Measurements from ENCODE around the gene KCNQ5. TPM values are rescaled to one million over a fixed set of nuclear protein-coding genes. Genes with fewer than 3 reads are reported as not detected.

KCNQ5 gene
- total RNA-seq, 1 experiment from 2014 or later, result 0.07 TPM

- Histone ChIP-seq H3K79me2 (ENCODE audit: insufficient read depth, low read length) (no peaks in the 10 kb centered on the region), H4K91ac (ENCODE audit: insufficient read length, low read depth, low read length) (no peak overlapping the region), H3K18ac (ENCODE audit: insufficient read length, low read depth, low read length) (no peak overlapping the region), H4K8ac (replicated peaks; ENCODE audit: insufficient read length, low read depth, low read length) (no peak overlapping the region), H4K20me1 (ENCODE audit: control insufficient read depth, insufficient read depth, insufficient read length) (no peaks in the 10 kb centered on the region), H3K9ac (ENCODE audit: extremely low read depth, insufficient read length, low read length) (no peak overlapping the region), H2BK12ac (ENCODE audit: insufficient read length, low read depth, low read length) (no peak overlapping the region), H3K9me3 (ENCODE audit: control insufficient read depth, low read depth, low read length) (no peaks in the 10 kb centered on the region), H2BK20ac (ENCODE audit: low read depth, low read length, poor library complexity, severe bottlenecking) (no peak overlapping the region), H2BK120ac (ENCODE audit: low read depth, low read length, poor library complexity, severe bottlenecking) (no peak overlapping the region), H3K14ac (ENCODE audit: insufficient read depth, low read length) (no peak overlapping the region), H3K4ac (ENCODE audit: low read depth, low read length) (no peak overlapping the region), H3K23ac (ENCODE audit: insufficient read length, low read depth, low read length) (no peak overlapping the region), H3K27ac (ENCODE audit: insufficient read length, low read depth, low read length) (no peak overlapping the region), H3K4me1 (ENCODE audit: insufficient read depth, low read length) (no peaks in the 10 kb centered on the region), H3T11ph (ENCODE audit: low read length) (no peak overlapping the region), H3K56ac (ENCODE audit: insufficient read length, low read depth, low read length) (no peak overlapping the region), H4K5ac (ENCODE audit: insufficient read length, low read depth, low read length) (no peak overlapping the region), H2AFZ (ENCODE audit: low read length) (no peak overlapping the region), H3K27me3 (ENCODE audit: insufficient read depth, low read length) (no peaks in the 10 kb centered on the region), H2AK5ac (ENCODE audit: insufficient read length, low read length) (no peak overlapping the region), H3K23me2 (ENCODE audit: insufficient read length, low read depth, low read length, poor library complexity, severe bottlenecking) (no peaks in the 10 kb centered on the region), H3K4me2 (ENCODE audit: insufficient read depth, insufficient read length, low read length) (no peak overlapping the region), H3K79me1 (ENCODE audit: insufficient read depth, low read depth, low read length, poor library complexity, severe bottlenecking) (no peaks in the 10 kb centered on the region), H2BK15ac (ENCODE audit: low read depth, low read length) (no peak overlapping the region), H2BK5ac (ENCODE audit: insufficient read length, low read length) (no peak overlapping the region)
- Mint-ChIP-seq H3K4me3 (no peak overlapping the region), H3K27ac (no peak overlapping the region; a peak in 1 of 7 replicates), H3K9me3 (peaks cover 0 to 2% of the 10 kb centered on the region in 2 experiments; a peak in 2 of 5 replicates), H3K4me1 (peaks cover 0 to 5% of the 10 kb centered on the region in 2 experiments; a peak in 3 of 4 replicates), H3K27me3 (ENCODE audit: low read depth) (no peaks in the 10 kb centered on the region), H3K36me3 (ENCODE audit: insufficient read depth in 1 of 3, low read depth in 3 of 3) (no peaks in the 10 kb centered on the region)
- TF ChIP-seq CTCF (conservative IDR thresholded peaks at IDR 0.05), result no peak
- no peak for DNase-seq
- no CpG with 5 or more reads among the region's 1 CpG for WGBS (ENCODE audit: extremely low coverage, insufficient read length, low lambda C conversion rate)
Measured at GRCh38 chr6:72711731-72712130, 89.9 kb downstream of the KCNQ5 start.

All from H9 (cell line).